ENCODE results near the gene LYST. TPM values are rescaled to one million over a fixed set of nuclear protein-coding genes. Genes with fewer than 3 reads are reported as not detected.
A peak's percentile ranks its signal among the peaks of the same experiment; 100 is the strongest.
"Not testable (repeated sequence)": the region's sequence is repeated elsewhere in the genome, so short reads cannot be mapped to it uniquely, and the experiment has no call there.

Gene LYST
- total RNA-seq, 1 experiment from 2014 or later = 8.1 TPM

DNA sequence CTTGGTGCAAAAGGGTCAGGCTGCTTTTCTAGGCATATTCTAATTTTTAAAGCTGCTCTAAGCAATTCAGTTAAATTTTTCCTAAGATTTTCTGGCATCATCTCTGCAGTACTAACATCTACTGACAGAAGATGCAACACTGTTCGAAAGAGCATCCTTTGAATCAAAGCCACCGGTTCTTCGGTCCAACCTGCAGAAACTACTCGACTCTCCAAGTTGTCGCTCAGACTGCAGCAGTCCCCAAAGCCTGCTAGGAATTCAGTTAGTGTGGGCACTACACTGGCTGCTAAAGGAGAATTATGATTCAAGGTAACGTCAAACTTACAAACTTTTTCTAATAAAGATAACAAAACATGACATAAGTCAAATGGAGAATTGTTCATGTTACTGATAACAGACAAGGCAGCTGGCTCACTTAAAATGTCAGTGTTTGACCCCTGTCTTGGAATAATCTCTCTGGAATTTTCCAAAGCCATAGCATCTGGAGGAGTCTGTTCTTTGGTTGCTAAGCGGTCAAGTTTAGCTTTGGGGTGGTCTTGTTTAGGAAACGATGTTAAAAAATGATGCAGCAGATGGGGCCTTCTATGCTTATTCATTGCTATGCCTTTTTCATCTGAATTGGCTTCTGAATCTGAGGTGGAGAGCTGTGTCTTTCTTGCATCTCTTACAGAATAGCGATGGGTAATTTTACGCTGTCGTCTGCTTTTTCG is 56.9 kb downstream of the LYST start:
- DNase-seq (ENCODE audit: low read depth in 1 of 2, low spot score in 2 of 2) = no peak
- Histone ChIP-seq H3K27me3 (replicated peaks) (no peaks in the 10 kb centered on the region), H3K4me1 (replicated peaks) (no peaks in the 10 kb centered on the region), H3K27ac (no peak overlapping the region), H3K4me3 (no peak overlapping the region), H3K9me3 (replicated peaks) (no peaks in the 10 kb centered on the region), H3K36me3 (no peaks in the 10 kb centered on the region)

DNA sequence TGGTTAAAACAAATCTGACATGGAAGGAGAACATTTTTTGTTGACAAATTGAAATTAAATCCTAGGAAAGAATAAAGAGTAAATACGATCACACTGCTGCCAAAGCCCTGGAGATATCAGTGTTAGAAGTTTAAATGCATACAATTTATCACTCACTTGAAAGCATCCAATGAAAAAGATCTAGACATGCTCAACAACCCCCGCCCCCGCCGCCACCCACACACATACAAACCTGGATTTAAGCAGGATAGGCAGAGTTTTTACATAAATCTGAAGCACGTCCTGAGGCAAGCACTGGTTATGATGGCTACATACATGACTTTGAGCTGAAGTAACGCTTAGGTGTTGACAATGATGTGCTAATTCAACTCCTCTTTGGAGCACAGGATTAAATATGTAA is 58.5 kb downstream of the LYST start:
- no peaks in the 10 kb centered on the region for H3K27me3 ChIP-seq (replicated peaks)
- H3K4me1 ChIP-seq (replicated peaks) = no peaks in the 10 kb centered on the region
- no peak overlapping the region for H3K4me3 ChIP-seq
- H3K27ac ChIP-seq = no peak overlapping the region
- no peak for DNase-seq (ENCODE audit: low read depth in 1 of 2, low spot score in 2 of 2)
- H3K36me3 ChIP-seq = no peaks in the 10 kb centered on the region
- H3K9me3 ChIP-seq (replicated peaks) = no peaks in the 10 kb centered on the region

DNA sequence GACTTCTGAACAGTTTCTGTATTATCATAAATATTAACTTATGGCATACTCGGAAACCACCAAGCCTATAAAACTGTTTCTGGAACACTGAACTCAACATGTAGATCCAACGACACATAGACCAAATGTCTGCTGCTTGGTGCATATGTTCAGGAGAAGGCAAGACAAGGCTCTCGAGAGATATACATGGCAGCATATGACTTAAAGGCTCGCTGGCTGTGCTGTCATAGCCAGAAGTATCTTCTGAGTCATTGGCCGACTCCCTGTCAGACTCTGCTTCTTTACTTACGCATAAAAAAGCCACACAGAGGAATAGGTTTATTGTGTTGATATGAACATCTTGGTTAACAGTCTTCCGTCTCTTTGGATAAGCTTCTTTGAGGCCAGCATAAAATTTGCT is 60.6 kb downstream of the LYST start:
- Histone ChIP-seq H3K9me3 (replicated peaks) (no peaks in the 10 kb centered on the region), H3K27ac (no peak overlapping the region), H3K36me3 (no peaks in the 10 kb centered on the region), H3K4me3 (no peak overlapping the region), H3K27me3 (replicated peaks) (no peaks in the 10 kb centered on the region), H3K4me1 (replicated peaks) (no peaks in the 10 kb centered on the region)
- DNase-seq (ENCODE audit: low read depth in 1 of 2, low spot score in 2 of 2) = no peak

DNA sequence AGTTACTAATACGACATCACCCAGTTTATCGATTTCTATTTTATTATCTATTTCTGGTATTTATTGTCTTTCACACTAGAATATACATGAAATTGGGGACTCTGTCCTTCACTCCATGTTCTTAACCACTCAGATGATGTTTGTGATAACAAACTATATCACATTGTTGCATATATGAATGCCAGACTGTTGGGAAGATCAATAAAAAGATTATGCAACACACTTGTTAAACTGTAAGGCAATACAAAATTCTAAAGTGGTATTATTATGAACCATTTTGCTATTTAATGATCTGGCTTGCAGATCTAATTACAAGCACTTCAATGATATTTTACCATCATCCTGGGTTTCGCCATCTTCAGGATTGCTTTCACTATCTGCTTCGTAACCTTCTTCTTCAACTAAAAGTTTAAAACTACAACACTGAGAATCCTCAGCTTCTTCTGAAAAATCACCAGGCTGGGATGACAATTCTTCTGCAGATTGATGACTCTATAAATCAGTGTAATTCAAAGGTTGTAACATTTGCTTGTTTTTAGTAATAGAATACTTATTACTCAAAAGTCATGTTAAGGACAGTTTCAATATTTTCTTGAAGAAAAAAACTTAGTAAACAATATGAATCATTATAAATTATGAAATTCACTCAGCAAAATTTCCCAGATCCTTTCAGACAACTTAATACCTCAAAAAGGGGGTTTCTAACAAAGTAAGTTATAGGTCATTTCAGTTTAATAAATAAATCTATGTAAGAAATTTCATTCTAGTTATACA is 63.9 kb downstream of the LYST start:
- Histone ChIP-seq H3K27me3 (replicated peaks) (no peaks in the 10 kb centered on the region), H3K27ac (no peak overlapping the region), H3K4me1 (replicated peaks) (no peaks in the 10 kb centered on the region), H3K36me3 (no peaks in the 10 kb centered on the region), H3K9me3 (replicated peaks) (no peaks in the 10 kb centered on the region), H3K4me3 (no peak overlapping the region)
- no peak for DNase-seq (ENCODE audit: low read depth in 1 of 2, low spot score in 2 of 2)

DNA sequence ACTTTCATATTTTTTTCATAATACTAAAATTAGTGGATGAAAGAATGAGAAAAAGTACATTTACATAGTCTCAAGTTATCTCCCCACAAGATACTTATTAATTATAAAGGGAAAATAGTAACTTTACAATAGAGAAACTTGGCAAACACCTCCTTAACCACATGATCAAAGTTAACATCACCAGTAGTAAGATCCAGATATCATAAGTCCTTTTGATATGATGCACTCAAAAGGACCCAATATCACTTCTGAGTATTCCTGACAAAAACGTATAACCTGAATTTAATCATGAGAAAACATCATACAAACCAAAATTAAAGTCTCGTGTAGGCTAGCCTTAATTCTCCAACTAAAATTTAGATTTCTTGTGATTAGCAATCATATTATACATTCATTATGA is 67.4 kb downstream of the LYST start:
- Histone ChIP-seq H3K27me3 (replicated peaks) (no peaks in the 10 kb centered on the region), H3K36me3 (no peaks in the 10 kb centered on the region), H3K9me3 (replicated peaks) (no peaks in the 10 kb centered on the region), H3K4me1 (replicated peaks) (no peaks in the 10 kb centered on the region), H3K4me3 (no peak overlapping the region), H3K27ac (no peak overlapping the region)
- DNase-seq (ENCODE audit: low read depth in 1 of 2, low spot score in 2 of 2) = no peak

GRCh38 chr1:235791532-235792060 is 75.1 kb downstream of the LYST start:
- Histone ChIP-seq H3K27ac (no peak overlapping the region), H3K27me3 (replicated peaks) (no peaks in the 10 kb centered on the region), H3K9me3 (replicated peaks) (no peaks in the 10 kb centered on the region), H3K4me3 (no peak overlapping the region), H3K36me3 (no peaks in the 10 kb centered on the region), H3K4me1 (replicated peaks) (peaks cover 4% of the 10 kb centered on the region; the same call in 1 of the 2 replicates)
- no peak for DNase-seq (ENCODE audit: low read depth in 1 of 2, low spot score in 2 of 2)

GRCh38 chr1:235790123-235790522 is 76.6 kb downstream of the LYST start:
- H3K27ac ChIP-seq = no peak overlapping the region
- no peaks in the 10 kb centered on the region for H3K27me3 ChIP-seq (replicated peaks)

GRCh38 chr1:235786227-235786898 is 80.3 kb downstream of the LYST start:
- not testable (repeated sequence) for H3K36me3 ChIP-seq; H3K27me3 ChIP-seq (replicated peaks); H3K9me3 ChIP-seq (replicated peaks); H3K4me1 ChIP-seq (replicated peaks); H3K27ac ChIP-seq; DNase-seq (ENCODE audit: low read depth in 1 of 2, low spot score in 2 of 2); H3K4me3 ChIP-seq

More at GRCh38 chr1:235790123-235790522, 76.6 kb downstream of the LYST start:
- H3K4me3 ChIP-seq = no peak overlapping the region
- H3K4me1 ChIP-seq (replicated peaks) = peaks cover 4% of the 10 kb centered on the region; the same call in 1 of the 2 replicates
- no peak for DNase-seq (ENCODE audit: low read depth in 1 of 2, low spot score in 2 of 2)
- H3K9me3 ChIP-seq (replicated peaks) = no peaks in the 10 kb centered on the region
- no peaks in the 10 kb centered on the region for H3K36me3 ChIP-seq

DNA sequence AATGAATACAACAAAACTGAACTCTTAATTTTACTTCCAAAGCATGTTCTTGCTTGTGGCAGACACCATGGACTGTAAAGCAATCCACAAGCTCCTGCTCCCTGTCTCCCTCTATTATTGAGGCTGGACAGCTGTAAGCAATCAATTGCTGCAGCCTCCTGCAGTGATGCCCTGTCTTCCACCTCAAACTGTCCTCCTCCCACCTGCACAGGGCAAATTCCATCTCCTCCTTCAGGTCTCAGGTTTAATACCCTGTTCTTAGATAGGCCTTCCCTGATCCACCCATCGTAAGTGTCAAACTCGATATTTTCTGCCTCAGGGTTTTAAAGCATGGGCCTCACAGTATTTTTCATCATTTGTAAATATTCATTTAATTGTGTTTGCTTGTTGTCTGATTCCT is 81.8 kb downstream of the LYST start:
- DNase-seq (ENCODE audit: low read depth in 1 of 2, low spot score in 2 of 2) = no peak
- H3K27me3 ChIP-seq (replicated peaks) = no peaks in the 10 kb centered on the region
- no peaks in the 10 kb centered on the region for H3K36me3 ChIP-seq
- no peak overlapping the region for H3K4me3 ChIP-seq
- no peaks in the 10 kb centered on the region for H3K9me3 ChIP-seq (replicated peaks)
- peaks cover 7% of the 10 kb centered on the region for H3K4me1 ChIP-seq (replicated peaks)
- H3K27ac ChIP-seq = no peak overlapping the region

DNA sequence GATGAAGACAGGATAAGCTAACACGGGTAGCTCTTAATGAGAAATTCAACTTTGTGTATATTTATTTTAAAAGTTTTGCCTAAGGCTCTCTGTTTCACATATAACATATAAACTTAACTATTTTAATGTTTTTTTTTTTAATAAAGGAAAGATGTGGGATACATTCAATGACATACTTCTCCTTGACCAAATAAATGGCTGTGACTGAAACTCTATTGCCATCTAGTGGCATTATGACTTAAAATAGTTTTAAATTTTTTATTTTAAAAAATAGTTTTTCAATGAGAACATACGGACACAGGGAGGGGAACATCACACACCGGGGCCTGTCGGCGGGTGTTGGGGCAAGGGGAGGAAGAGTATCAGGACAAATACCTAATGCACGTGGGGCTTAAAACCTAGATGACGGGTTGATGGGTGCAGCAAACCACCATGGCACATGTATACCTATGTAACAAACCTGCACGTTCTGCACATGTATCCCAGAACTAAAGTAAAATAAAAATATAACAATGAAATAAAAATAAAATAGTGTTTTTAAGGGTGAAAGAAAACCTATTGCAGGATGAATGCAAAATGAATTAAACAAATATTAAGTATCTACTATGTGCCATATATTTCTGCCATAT is 83.4 kb downstream of the LYST start:
- Histone ChIP-seq H3K4me1 (replicated peaks) (peaks cover 7% of the 10 kb centered on the region), H3K4me3 (no peak overlapping the region), H3K36me3 (no peaks in the 10 kb centered on the region), H3K27ac (peak overlapping the region; percentile 48), H3K9me3 (replicated peaks) (no peaks in the 10 kb centered on the region), H3K27me3 (replicated peaks) (no peaks in the 10 kb centered on the region)
- peak in 1 of 2 experiments; percentile 39 for DNase-seq (ENCODE audit: low read depth in 1 of 2, low spot score in 2 of 2)

DNA sequence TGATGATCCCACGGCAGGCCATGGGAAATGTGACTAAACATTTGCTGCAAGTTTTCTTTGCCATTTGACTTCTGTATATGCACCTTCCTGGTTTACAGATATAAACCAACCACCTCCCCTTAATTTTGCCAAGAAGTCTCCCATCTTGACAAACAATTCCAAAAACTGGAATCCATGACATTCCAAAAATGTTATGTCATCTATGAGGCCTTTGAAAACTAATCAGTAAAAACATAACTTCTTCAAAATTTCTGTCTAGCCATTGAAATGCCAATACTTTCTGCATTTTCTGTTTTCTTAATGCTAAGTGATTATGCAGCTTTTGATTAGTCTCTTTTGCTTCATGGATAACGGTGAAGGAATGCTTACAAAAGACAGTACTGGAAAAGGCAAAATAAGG is 84.1 kb downstream of the LYST start:
- DNase-seq (ENCODE audit: low read depth in 1 of 2, low spot score in 2 of 2) = peak in 1 of 2 experiments; percentile 34
- no peaks in the 10 kb centered on the region for H3K9me3 ChIP-seq (replicated peaks)
- no peaks in the 10 kb centered on the region for H3K27me3 ChIP-seq (replicated peaks)
- H3K4me1 ChIP-seq (replicated peaks) = peaks cover 7% of the 10 kb centered on the region
- no peak overlapping the region for H3K4me3 ChIP-seq
- H3K36me3 ChIP-seq = no peaks in the 10 kb centered on the region
- peak overlapping the region; percentile 48 for H3K27ac ChIP-seq

DNA sequence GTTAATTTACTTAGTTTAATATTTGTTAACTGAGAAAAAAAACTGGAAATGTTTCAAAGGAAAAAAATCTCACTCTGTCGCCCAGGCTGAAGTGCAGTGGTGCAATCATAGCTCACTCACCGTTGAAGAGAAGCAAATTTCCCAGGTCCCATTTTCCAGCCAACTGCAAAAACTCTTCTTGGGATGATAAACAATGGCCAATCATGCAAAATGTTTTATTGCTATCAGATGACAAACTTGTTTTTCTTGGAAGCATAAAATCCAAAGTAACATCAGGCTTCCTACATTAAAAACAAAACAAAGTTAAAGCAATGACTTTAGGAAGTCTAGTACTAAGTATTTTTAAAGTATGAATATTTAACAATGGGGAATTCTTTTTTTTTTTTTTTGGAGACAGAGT is 84.9 kb downstream of the LYST start:
- Histone ChIP-seq H3K27me3 (replicated peaks) (no peaks in the 10 kb centered on the region), H3K4me1 (replicated peaks) (peaks cover 7% of the 10 kb centered on the region), H3K27ac (no peak overlapping the region), H3K9me3 (replicated peaks) (no peaks in the 10 kb centered on the region), H3K36me3 (no peaks in the 10 kb centered on the region), H3K4me3 (no peak overlapping the region)
- DNase-seq (ENCODE audit: low read depth in 1 of 2, low spot score in 2 of 2) = no peak

- H3K36me3 ChIP-seq = no peaks in the 10 kb centered on the region
- H3K27me3 ChIP-seq (replicated peaks) = no peaks in the 10 kb centered on the region
- DNase-seq (ENCODE audit: low read depth in 1 of 2, low spot score in 2 of 2) = no peak
Measured at GRCh38 chr1:235779770-235780169, 86.9 kb downstream of the LYST start.

More at GRCh38 chr1:235779770-235780169, 86.9 kb downstream of the LYST start:
- H3K4me1 ChIP-seq (replicated peaks) = peaks cover 7% of the 10 kb centered on the region
- H3K9me3 ChIP-seq (replicated peaks) = no peaks in the 10 kb centered on the region
- no peak overlapping the region for H3K27ac ChIP-seq
- no peak overlapping the region for H3K4me3 ChIP-seq

Measured in SJSA1 (cell line).